K562 (cell line): ENCODE measurements around the gene DNAJC15. TPM values are rescaled to one million over a fixed set of nuclear protein-coding genes. Genes with fewer than 3 reads are reported as not detected.

Source experiments
- ATAC-seq: fragments of 200-7000 bp; cut with Tn5 transposase; 3 replicates; pipeline ENCODE4 v1.9.1; 2020; ENCODE audit warnings: moderate library complexity
- BruUV-seq: library from RNA; stranded (reverse); fragments of 400-500 nt; replicated peaks from 2 replicates; lab custom pipeline; 2021; lab: Mats Ljungman, UMichigan
- CTCF ChIA-PET: fragments of 300-600 bp; formaldehyde crosslinking; extraction: SDS; loops from one replicate; lab custom pipeline; 2021; ENCODE audit warnings: low intra/inter-chr PET ratio; lab: Yijun Ruan, JAX
- POLR2A ChIA-PET: fragments of 300-600, 350-650 bp; sonication (Branson Sonifier 250); formaldehyde crosslinking; extraction: SDS; loops from one replicate; lab custom pipeline; 2021; ENCODE audit warnings: antibody characterized with exemption, inconsistent platforms; lab: Yijun Ruan, JAX
- DNase-seq, 4 experiments: peaks; one replicate each; pipeline versions ENCODE4 v3.0.0 to v3.0.0-alpha.2; 2011 to 2018; ENCODE audit warnings: low spot score in 3 of 4, mixed read lengths in 3 of 4; ENCODE audit errors: extremely low read depth in 1 of 4
- FAIRE-seq: peaks from 2 replicates; lab custom pipeline; 2011; peaks lifted over from hg19 to GRCh38; lab: Jason Lieb, UNC
- H2AFZ ChIP-seq: 2 replicates; pipeline ENCODE4 v1.6.0; 2011; ENCODE audit warnings: low read depth, low read length, control low read depth, inconsistent platforms
- H3K27ac ChIP-seq: fragments of 200-600 bp; 3 replicates; pipeline ENCODE4 v1.8.0; 2011; ENCODE audit warnings: low read depth, mild to moderate bottlenecking, control low read depth, inconsistent platforms, low read length, moderate library complexity, mixed read lengths; ENCODE audit errors: extremely low read depth
- H3K27me3 ChIP-seq, 2 experiments: fragments of 300-600 bp in 1 of 2; 2 replicates in 1 of 2; 3 replicates in 1 of 2; pipeline versions ENCODE4 v1.6.0 to v1.8.0; 2011; ENCODE audit warnings: inconsistent platforms in 2 of 2, low read length in 2 of 2, mild to moderate bottlenecking in 1 of 2, mixed read lengths in 1 of 2, moderate library complexity in 1 of 2; ENCODE audit not compliant: control insufficient read depth in 2 of 2, insufficient read depth in 2 of 2
- H3K36me3 ChIP-seq: fragments of 300-600 bp; 3 replicates; pipeline ENCODE4 v1.8.0; 2011; ENCODE audit warnings: mild to moderate bottlenecking, low read length, inconsistent platforms; ENCODE audit not compliant: control insufficient read depth, insufficient read depth
- H3K4me1 ChIP-seq, 2 experiments: fragments of 200-600 bp in 1 of 2; replicated peaks in 1 of 2; 2 replicates in 1 of 2; 3 replicates in 1 of 2; pipeline versions ENCODE4 v1.5.1 to v1.8.0; 2011; ENCODE audit warnings: inconsistent platforms in 2 of 2, low read length in 2 of 2, mild to moderate bottlenecking in 1 of 2, mixed read lengths in 1 of 2, moderate library complexity in 1 of 2; ENCODE audit not compliant: control insufficient read depth in 2 of 2, insufficient read depth in 2 of 2
- H3K4me2 ChIP-seq: 2 replicates; pipeline ENCODE4 v1.6.1; 2011; ENCODE audit warnings: low read length, control low read depth, inconsistent platforms, mixed read lengths; ENCODE audit not compliant: insufficient read depth
- H3K4me3 ChIP-seq: fragments of 200-600 bp; sonication (generic), shearing (Covaris generic); 2 replicates; pipeline ENCODE4 v1.5.1; 2016; ENCODE audit warnings: control low read depth, inconsistent platforms
- H3K79me2 ChIP-seq: fragments of 200-600 bp; 3 replicates; pipeline ENCODE4 v1.8.0; 2011; ENCODE audit warnings: low read length, inconsistent platforms; ENCODE audit not compliant: control insufficient read depth, insufficient read depth
- H3K9ac ChIP-seq, 2 experiments: 2 replicates each; pipeline versions ENCODE4 v1.6.0 to v1.6.1; 2011; ENCODE audit warnings: low read depth in 2 of 2, low read length in 2 of 2, control low read depth in 1 of 2, inconsistent platforms in 1 of 2, mild to moderate bottlenecking in 1 of 2, mixed read lengths in 1 of 2; ENCODE audit not compliant: insufficient read depth in 1 of 2
- H3K9me1 ChIP-seq: one replicate; pipeline ENCODE4 v1.6.0; 2011; ENCODE audit warnings: inconsistent platforms, mild to moderate bottlenecking, low read length, moderate library complexity; ENCODE audit not compliant: control insufficient read depth, insufficient read depth
- H3K9me3 ChIP-seq: replicated peaks from 2 replicates; pipeline ENCODE4 v1.5.1; 2011; ENCODE audit warnings: low read depth, low read length, inconsistent platforms; ENCODE audit not compliant: control insufficient read depth, insufficient read depth
- H4K20me1 ChIP-seq: replicated peaks from 2 replicates; pipeline ENCODE4 v1.6.1; 2011; ENCODE audit warnings: low read length, inconsistent platforms, mixed read lengths; ENCODE audit not compliant: control insufficient read depth, insufficient read depth
- ASH1L ChIP-seq: fragments of 450-650 bp; IDR thresholded peaks from 2 replicates; pipeline ENCODE4 v1.6.1; 2018; ENCODE audit warnings: borderline replicate concordance, mild to moderate bottlenecking, low read depth; ENCODE audit not compliant: partially characterized antibody
- BCOR ChIP-seq: fragments of 450-650 bp; IDR thresholded peaks from 2 replicates; pipeline ENCODE4 v1.6.1; 2016
- CREB1 ChIP-seq, 2 experiments: sonication (generic) in 1 of 2; formaldehyde crosslinking in 1 of 2; IDR thresholded peaks; 2 replicates each; pipeline versions ENCODE4 v1.6.1 to v1.8.0; 2012 to 2022; ENCODE audit warnings: inconsistent platforms in 1 of 2, mild to moderate bottlenecking in 1 of 2, missing genetic modification reagents in 1 of 2, moderate library complexity in 1 of 2
- ELF1 ChIP-seq: fragments of 200-800 bp; sonication (Bioruptor generic); IDR thresholded peaks from 2 replicates; pipeline ENCODE4 v1.6.1; 2016; ENCODE audit warnings: missing genetic modification characterization, missing compliant biosample characterization
- HMG20A ChIP-seq: fragments of 450-650 bp; formaldehyde crosslinking; conservative IDR thresholded peaks from 2 replicates; pipeline ENCODE4 v1.4.0; 2020; ENCODE audit warnings: mild to moderate bottlenecking, mixed read lengths
- MTA3 ChIP-seq: fragments of 450-650 bp; formaldehyde crosslinking; IDR thresholded peaks from 2 replicates; pipeline ENCODE4 v1.6.1; 2017; ENCODE audit warnings: mild to moderate bottlenecking, borderline replicate concordance
- NUFIP1 ChIP-seq: fragments of 450-650 bp; IDR thresholded peaks from 2 replicates; pipeline ENCODE4 v1.6.1; 2018; ENCODE audit not compliant: partially characterized antibody
- TEAD1 ChIP-seq, 2 experiments: fragments of 450-650 bp in 1 of 2; sonication (generic) in 1 of 2; formaldehyde crosslinking; IDR thresholded peaks; 2 replicates each; pipeline versions ENCODE4 v1.4.0 to v1.8.0; 2020 to 2022; ENCODE audit warnings: mild to moderate bottlenecking in 2 of 2, missing genetic modification reagents in 1 of 2
- ZNF184 ChIP-seq: sonication (generic); formaldehyde crosslinking; IDR thresholded peaks from 2 replicates; pipeline ENCODE4 v1.5.0; 2020; ENCODE audit warnings: missing genetic modification reagents
- ZNF224 ChIP-seq: sonication (generic); formaldehyde crosslinking; IDR thresholded peaks from 2 replicates; pipeline ENCODE4 v1.8.0; 2022; ENCODE audit warnings: mild to moderate bottlenecking, missing genetic modification reagents
- ZNF3 ChIP-seq: fragments of 250-450 bp; sonication (Bioruptor Pico); IDR thresholded peaks from 2 replicates; pipeline ENCODE4 v1.5.0; 2021; ENCODE audit warnings: mild to moderate bottlenecking, moderate library complexity
- ZNF551 ChIP-seq: fragments of 250-450 bp; sonication (Bioruptor Pico); IDR thresholded peaks from 2 replicates; pipeline ENCODE4 v1.5.0; 2021; ENCODE audit warnings: mild to moderate bottlenecking, moderate library complexity
- WGBS: fragments of 100-300 bp; shearing (Covaris generic); methylation state at CpG from one replicate; pipeline ENCODE4 v1.1.6; 2016; ENCODE audit warnings: low coverage, mixed read lengths; ENCODE audit not compliant: insufficient coverage; ENCODE audit errors: missing lambda C conversion rate; 5-methylcytosine and 5-hydroxymethylcytosine counted together
- in situ Hi-C: fragments of 300-500 bp; cut with MboI; formaldehyde crosslinking; loops from 4 replicates; pipeline ENCODE4 v1.15.0; 2018; ENCODE audit warnings: inconsistent platforms, mixed read lengths
- intact Hi-C: fragments of 100-400 bp; cut with micrococcal nuclease; formaldehyde crosslinking; loops from 2 replicates; pipeline ENCODE4 v1.14.2; 2022
- polyA plus RNA-seq, 8 experiments: library from polyadenylated mRNA; depleted of rRNA in 4 of 8; stranded (reverse) in 5 of 8; unstranded in 3 of 8; fragments of >200 nt; fragmentation: Nextera tagmentation in 2 of 8; fragmentation: Illumina TruSeq in 1 of 8; extraction: Ambion mirVana in 2 of 8; extraction: Trizol in 1 of 8; gene quantifications; 2 replicates each; pipeline versions ENCODE4 v1.2.1 to v1.2.3, GENCODE V29; 2011 to 2014; ENCODE audit warnings: inconsistent platforms in 1 of 8, missing spikeins in 1 of 8
- total RNA-seq, 7 experiments: library from RNA; depleted of rRNA in 6 of 7; stranded (reverse); fragments of >200 nt in 6 of 7; fragmentation: Illumina TruSeq in 2 of 7; extraction: Trizol in 2 of 7; gene quantifications; 2 replicates each; pipeline versions ENCODE4 v1.2.1 to v1.2.3, GENCODE V29; 2011 to 2021; ENCODE audit warnings: low replicate concordance in 1 of 7

DNAJC15 gene
- total and polyA plus RNA-seq, 9 of the 15 experiments (the other 6 are each of a cell fraction or from before 2014, with no cell fraction given): 0.47 to 3.8 (median 1.0) TPM

DNA sequence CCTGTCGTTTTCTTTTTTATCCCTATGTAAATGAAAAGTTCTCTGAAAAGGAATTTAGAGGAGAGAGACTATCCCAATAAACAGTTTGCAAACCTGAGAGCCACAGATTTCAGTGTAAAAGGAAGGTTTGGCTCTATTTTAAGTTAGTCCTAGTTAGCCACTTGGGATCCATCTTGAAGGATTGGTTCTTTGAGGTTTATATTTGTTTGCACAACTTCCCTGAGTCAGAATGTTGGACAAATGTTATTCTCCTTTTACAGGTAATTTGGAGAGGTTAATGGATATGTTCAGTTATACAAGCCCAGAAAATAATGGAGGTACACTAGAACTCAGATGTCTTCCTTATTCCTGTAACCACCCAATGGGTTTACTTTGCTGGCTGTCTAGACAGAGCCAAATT is 2.6 kb upstream of the DNAJC15 start:
- FAIRE-seq (no peak), ATAC-seq (no peak), DNase-seq (no peak)
- peaks cover 0 to 7% of the 10 kb centered on the region in 2 experiments; a peak in 2 of 5 replicates for H3K27me3 ChIP-seq
- no TSS peak for BruUV-seq
- no peaks in the 10 kb centered on the region for H3K9me1 ChIP-seq
- H3K36me3 ChIP-seq: no peaks in the 10 kb centered on the region
- H3K27ac ChIP-seq: no peak overlapping the region
- 0% methylated on average over 1 of the region's 1 CpG for WGBS
- intact Hi-C loops: no loop called here
- no peaks in the 10 kb centered on the region for H3K9me3 ChIP-seq
- in situ Hi-C loops: no loop called here
- H3K4me2 ChIP-seq: no peak overlapping the region
- CTCF ChIA-PET: no interaction called here
- H4K20me1 ChIP-seq: no peaks in the 10 kb centered on the region
- H2AFZ ChIP-seq: no peak overlapping the region
- H3K79me2 ChIP-seq: no peaks in the 10 kb centered on the region
- H3K4me3 ChIP-seq: no peak overlapping the region
- peaks cover 0 to 5% of the 10 kb centered on the region in 2 experiments; a peak in 2 of 5 replicates for H3K4me1 ChIP-seq
- POLR2A ChIA-PET: no interaction called here
- no peak overlapping the region for H3K9ac ChIP-seq
- TF ChIP-seq ASH1L: no peak
- no peak for TF ChIP-seq MTA3
- TF ChIP-seq ZNF551 (CRISPR knock-in tag): no peak
- TF ChIP-seq BCOR: no peak
- no peak for TF ChIP-seq TEAD1 (CRISPR knock-in tag; IDR thresholded peaks at IDR 0.05)
- no peak for TF ChIP-seq HMG20A (CRISPR knock-in tag)
- TF ChIP-seq ELF1 (tag): no peak
- no peak for TF ChIP-seq NUFIP1
- no peak for TF ChIP-seq ZNF184
- TF ChIP-seq ZNF3 (CRISPR knock-in tag): no peak
- TF ChIP-seq ZNF224 (CRISPR knock-in tag): no peak
- TF ChIP-seq CREB1 (IDR thresholded peaks at IDR 0.05): no peak
- no peak for TF ChIP-seq CREB1 (CRISPR knock-in tag; IDR thresholded peaks at IDR 0.05)
